Activated CD8-positive, alpha-beta memory T cell treated with anti-CD3 and anti-CD28 coated beads for 4 hours (primary cell): Measurements from ENCODE around the gene IL1R2.
A peak's percentile ranks its signal among the peaks of the same experiment; 100 is the strongest.
"Not testable (repeated sequence)": the region's sequence is repeated elsewhere in the genome, so short reads cannot be mapped to it uniquely, and the experiment has no call there.

Source experiments
- DNase-seq, 2 donors: peaks; one replicate each; pipeline ENCODE4 v3.0.0-alpha.2; 2020; ENCODE audit warnings: low read depth in 2 of 2

IL1R2 gene

DNA sequence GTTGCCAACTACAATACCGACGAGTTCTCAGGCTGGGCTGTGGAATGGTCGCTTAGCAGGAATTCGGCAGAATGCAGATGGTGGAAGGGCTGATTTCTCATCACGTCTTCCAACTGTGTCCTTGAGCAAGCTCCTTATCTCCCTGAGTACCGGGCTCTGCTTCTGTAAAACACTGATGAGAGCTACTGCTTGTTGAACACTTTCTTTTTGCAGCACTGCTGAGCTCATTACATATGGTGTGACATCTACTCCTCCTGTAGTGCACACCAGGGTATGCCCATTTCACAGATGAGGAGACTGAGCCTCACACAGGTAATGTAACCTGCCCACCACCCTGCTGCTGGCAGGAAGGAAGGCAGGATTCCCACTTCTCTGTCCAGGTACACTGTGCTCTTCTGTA lies 8.3 kb downstream of the IL1R2 start:
- no peak for DNase-seq

DNA sequence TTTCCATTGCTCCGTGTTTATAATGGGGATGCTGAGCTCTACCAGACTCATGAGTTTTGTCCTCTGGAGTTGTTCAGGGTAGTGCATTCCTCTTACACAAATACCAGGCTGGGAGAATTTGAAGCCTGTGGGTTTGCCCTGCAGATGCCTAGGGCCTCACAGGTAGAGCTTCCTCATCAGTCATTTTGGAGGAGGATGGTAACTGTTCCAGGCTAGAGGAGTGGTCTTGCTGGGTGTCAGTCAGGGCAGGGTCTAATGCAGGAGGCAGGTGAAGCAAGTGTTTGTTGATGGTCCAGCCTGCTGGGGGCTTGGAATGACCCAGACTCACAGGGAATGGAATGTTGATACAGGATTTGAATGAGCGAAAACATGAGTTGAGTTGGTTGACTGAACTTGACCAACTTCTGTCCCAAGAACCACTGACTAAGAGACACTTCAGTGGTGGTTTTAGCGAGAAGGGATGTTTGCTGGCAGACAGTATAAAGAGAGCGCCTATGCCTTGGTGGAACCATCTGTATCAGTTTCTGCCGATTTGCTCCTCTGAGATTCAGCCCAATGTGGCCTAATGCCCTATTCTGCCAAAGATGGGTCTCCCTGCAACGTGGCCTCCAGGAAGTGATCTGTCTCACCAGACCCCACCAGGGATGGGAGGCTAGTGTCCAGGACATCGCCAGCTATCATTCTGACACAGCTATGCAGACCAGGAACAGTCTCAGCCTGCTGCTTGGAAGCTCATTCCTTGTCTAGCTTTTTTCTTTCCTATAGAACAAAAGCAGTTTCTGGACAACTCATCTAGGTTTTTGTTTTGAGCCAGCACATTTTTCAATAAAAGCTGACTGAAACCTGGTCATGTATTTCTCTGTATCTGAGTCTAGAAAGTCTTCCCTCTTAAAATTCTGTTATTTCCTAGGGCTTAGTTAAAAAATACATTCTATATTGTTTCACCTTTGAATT lies 9.3 kb downstream of the IL1R2 start:
- no peak for DNase-seq

DNA sequence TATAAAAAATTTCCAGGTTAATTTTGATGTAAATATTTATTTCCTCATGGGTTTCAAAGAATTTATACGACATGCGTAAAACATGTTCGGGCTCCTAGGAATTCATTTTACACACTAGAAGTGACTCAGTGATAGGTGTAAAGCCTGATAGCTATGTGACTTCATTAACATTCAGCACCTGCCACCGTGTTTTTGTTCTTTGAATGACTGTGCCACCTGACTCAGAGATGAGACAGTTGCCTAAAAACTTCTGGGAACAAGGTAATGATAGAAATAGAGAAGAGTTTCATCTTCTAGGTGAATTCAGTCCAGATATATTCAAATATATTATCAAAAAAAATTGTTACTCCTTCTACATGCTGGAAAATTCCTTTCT lies 10.0 kb downstream of the IL1R2 start:
- DNase-seq = no peak

DNA sequence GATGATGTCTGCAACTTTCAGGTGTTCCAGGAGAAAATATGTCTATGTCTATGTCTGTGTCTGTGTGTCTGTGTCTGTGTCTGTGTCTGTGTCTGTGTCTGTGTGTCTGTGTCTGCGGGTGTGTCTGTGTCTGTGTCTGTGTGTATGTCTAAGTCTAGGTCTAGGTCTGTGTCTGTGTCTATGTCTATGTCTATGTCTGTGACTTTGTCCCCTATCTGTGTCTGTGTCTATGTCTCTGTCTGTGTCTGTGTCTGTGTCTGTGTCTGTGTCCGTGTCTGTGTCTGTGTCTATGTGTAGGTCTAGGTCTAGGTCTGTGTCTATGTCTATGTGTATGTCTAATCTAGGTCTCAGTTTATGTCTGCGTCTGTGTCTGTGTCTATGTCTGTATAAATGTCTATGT lies 10.5 kb downstream of the IL1R2 start:
- no peak for DNase-seq

DNA sequence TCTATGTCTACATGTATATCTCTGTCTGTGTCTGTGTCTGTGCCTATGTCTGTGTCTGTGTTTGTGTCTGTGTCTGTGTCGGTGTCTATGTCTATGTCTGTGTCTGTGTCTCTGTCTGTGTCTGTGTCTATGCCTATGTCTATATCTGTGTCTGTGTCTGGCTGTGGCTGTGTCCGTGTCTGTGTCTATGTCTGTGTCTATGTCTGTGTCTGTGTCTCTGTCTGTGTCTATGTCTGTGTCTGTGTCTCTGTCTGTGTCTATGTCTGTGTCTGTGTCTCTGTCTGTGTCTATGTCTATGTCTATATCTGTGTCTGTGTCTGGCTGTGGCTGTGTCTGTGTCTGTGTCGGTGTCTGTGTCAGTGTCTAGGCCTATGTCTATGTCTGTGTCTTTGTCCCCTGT lies 11.1 kb downstream of the IL1R2 start:
- DNase-seq = not testable (repeated sequence)

DNA sequence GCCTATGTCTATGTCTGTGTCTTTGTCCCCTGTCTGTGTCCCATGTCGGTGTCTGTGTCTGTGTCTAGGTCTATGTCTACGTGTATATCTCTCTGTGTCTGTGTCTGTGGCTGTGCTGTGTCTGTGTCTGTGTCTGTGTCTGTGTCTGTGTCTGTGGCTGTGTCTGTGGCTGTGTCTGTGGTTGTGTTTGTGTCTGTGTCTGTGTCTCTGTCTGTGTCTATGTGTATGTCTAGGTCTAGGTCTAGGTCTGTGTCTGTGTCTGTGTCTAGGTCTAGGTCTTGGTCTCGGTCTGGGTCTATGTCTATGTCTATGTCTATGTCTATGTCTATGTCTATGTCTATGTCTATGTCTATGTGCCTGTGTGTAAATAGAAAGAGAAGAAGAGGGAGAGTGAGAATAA lies 11.9 kb downstream of the IL1R2 start:
- DNase-seq = no peak

DNA sequence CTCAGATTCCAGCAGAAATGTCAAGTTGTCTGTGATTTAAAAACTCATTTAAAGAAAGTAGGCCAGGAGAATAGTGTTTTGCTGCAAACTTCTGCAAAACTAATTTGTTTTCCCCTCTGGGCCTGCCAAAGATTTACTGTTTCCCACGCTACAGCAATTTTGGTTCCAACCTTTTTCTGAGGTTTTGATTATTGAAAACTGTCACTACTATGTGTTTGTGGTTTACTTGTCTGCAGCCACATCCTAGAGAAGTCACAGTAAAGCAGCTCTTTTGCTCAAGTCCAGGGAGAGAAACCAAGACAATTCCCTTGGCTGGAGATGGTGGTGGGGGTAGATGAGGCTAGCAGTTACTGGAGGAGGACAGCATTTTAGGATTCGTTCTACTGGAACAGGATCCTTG lies 12.8 kb downstream of the IL1R2 start:
- no peak for DNase-seq

DNA sequence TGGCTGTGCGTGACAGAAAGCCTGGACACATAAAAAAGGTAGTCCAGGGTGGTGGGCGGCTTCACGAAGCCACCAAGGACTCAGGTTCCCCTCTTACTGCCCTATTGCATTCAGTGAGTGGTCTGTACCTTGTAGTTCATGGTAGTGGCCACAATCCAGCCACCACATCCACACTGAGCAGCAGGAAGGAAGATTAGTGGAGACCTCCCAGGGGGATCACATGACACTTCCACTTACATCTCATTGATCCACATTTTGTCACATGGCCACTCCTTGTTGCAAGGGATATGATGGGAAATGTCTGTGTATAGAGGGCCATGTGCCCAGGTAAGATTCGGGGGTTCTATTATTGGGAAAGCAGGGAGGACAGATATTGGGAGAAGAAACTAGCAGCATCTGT lies 13.7 kb downstream of the IL1R2 start:
- DNase-seq = no peak

DNA sequence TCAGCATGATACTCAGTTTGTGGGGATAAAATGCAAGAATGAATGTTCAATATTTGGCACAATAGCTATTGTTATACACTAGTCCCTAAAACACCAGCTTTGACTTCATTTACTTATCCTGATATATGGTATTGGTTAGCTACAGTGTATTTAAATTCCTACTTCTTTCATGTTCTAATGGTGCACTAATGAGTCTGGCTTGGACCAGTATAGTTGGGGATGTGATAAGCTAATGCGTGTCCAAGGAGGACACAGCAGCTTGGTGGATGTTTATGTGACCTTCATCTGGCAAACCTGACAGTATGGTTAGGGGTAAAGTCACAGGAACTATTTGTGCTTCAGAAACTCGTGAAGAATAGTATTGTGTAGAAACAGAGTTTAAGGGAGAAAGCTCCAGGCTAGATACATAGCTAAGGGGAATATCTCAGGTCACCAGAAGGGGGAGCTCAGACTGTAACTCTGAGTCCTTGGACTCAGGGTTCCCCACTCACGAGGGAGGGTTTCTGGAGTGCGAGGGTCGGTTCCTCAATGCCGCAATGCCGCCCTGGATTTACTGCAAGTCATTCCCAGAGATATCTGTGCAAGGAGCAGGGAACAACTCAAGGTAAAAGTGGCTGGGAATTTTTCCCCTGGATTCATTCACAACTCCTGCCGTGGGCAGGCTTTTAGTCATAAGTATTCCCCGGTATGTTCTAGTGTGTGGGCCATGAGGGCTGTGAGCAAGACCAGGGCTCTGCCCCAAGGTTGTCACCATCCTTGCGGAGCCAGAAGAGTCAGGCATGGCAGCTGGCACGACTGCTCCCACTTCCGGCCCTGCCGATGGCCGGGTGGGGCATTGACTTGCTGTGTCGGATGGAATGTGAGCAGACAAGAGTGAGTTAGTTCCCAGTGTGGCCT lies 14.5 kb downstream of the IL1R2 start:
- no peak for DNase-seq

DNA sequence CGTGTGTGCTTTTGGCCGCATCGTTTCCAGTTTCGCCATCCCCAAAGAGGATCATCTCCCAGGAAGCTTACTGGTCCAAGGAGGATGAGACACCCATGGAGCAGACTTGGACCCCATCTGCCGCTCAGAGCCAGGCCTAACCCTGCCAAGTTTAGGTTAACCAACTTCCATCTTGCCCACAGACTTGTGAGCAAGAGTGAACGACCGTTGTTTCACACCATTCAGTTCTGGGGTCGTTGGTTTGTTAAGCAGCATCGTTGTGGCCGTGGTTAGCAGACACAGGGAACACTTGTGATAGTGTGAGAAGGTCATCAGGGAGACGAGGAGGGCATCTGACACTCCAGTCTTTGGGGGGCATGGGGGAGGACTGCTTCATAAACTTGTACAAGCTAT lies 15.1 kb downstream of the IL1R2 start:
- no peak for DNase-seq

DNA sequence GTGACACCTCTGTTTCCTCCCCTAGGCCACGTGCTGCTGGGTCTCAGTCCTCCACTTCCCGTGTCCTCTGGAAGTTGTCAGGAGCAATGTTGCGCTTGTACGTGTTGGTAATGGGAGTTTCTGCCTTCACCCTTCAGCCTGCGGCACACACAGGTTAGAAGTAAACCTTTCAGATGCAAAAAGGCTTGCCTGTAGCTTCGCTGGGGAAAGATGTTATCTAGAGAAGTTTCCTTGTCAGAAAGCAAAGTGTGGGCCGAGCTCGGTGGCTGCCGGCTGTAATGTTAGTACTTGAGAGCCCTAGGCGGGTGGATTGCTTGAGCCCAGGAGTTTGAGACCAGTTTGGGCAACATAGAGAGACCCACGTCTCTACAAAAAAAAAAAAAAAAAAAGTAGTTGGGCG lies 16.7 kb downstream of the IL1R2 start:
- DNase-seq = no peak

DNA sequence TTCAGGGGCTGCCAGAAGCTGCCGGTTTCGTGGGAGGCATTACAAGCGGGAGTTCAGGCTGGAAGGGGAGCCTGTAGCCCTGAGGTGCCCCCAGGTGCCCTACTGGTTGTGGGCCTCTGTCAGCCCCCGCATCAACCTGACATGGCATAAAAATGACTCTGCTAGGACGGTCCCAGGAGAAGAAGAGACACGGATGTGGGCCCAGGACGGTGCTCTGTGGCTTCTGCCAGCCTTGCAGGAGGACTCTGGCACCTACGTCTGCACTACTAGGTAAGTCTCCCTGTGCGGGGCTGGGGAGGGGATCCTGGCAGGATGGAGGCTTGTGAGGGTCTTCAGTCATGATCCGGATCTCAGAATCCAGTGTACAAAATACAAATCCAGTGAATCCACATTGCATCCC lies 17.8 kb downstream of the IL1R2 start:
- no peak for DNase-seq

DNA sequence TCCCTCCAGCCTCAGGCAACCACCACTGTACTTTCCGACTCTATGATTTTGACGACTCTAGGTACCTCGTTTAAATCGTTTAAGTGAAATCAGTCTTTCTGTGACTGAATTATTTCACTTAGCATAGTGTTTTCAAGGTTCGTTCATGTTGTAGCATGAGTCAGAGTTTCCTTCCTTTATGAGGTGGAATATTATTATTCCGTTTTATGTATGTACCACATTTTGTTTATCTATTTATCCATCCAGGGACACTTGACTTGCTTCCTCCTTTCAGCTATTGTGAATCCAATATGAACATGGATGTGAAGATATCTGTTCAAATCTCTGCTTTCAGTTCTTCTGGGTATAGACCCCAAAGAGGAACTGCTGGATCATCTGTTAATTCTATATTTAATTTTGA lies 19.1 kb downstream of the IL1R2 start:
- no peak for DNase-seq

DNA sequence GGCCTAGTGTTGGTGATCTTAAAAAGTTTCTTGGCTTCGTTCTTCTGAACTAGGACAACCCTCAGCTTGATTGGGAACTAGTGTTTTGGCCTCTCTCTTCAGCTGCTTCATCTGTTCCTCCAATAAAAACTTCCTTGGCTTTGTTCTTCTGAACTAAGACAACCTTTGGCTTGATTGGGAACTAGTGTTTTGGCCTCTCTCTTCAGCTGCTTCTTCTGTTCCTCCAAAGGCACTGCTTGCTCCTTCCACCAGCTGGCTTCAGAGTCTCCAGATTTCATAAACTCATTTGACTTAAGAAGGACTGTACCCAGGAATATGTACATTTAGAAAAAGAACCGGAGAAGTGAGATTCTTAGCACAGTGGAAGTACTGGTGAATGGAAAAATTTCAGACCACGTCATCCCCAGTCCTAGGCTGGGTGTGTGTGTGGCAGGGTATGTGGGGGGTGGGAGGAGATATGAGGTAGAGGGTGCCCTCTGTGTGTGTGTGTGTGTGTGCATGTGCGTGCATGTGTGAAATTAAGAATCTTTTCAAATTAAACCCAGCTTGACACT lies 20.4 kb downstream of the IL1R2 start:
- DNase-seq = no peak

DNA sequence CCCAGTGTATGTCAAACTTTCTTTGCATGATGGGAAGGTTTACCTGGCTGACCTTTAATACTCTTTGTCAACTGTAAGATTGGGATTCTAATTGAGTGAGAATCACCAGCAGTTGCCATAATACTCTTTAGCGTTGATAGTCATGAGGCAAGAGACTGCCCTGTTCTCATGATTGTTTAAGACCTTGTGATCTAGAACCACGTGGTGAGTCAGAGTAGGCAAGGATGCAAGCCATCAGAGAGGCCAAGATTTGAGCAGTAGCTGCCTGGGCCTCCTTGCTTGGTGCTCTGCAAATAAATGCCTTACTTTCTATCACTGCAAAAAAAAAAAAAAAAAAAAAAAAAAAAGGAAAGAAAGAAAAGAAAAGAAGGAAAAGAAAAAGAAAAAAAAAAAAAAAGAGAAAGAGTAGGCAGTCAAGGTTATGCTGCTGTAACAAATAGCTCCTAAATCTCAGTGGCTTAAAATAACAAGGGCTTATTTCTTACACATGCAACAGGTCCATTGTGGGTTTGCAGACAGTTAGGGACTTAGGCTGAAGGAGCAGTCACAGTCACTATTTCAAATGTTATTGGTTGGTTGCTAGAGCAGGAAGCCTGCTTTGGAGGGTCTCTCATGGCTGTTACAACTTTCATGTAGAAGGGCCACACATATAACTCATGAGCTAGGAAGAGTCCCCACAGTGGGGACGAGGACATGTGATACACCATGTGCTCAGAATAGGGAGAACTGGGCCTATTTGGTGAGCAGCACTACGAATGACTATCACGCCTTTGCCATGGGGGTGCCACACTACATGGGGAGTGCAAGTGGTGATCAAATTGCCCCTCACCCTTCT lies 21.7 kb downstream of the IL1R2 start:
- DNase-seq = no peak

DNA sequence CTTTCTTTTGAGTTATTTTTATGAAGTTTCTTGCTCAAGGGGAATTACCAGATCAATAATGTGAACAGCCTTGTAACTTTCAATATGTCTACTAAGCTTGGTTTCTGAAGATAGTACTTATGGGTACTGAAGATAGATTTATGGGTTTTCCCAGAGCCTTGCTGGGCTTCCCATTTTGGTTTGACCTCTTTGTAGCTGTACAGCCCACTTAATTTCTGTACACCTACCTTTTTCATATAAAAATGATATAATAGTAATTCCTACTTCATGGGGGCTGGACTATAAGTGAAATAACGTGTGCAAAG lies 22.2 kb downstream of the IL1R2 start:
- DNase-seq = no peak

DNA sequence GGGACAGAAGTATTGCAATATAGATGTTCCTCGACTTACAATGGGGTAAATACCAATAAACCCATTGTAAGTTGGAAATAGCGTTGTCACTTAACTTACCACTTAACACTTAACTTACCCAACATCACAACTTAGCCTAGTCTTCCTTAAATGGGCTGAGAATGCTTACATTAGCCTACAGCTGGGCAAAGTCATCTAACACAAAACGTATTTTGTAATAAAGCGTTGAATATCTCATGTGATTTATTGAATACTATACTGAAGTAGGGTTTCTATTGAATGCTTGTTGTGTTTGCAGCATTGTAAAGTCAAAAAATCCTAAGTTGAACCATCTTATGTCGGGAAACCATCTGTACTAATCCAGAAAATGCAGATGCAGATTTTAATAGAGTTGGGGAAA lies 23.6 kb downstream of the IL1R2 start:
- DNase-seq = no peak

DNA sequence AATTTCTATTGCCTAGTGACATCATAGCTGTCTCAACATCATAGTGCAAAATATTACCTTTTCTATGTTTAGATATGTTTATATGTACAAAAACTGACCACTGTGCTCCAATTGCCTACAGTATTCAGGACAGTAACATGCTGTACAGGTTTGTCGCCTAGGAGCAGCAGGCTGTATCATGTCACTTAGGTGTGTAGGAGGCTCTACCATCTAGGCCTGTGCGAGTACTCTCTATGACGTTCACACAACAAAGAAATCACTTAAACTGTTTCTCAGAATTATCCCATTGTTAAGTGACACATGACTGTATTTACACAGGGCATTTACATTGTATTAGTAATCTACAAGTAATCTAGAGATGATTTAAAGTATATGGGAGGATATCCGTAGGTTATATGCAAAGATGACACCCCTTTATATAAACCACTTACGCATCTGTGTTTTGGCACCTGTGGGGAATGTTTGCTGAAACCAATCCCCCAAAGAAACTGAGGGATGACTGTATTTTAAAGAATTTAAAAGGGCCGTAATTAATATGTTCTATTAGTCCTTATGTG lies 24.7 kb downstream of the IL1R2 start:
- no peak for DNase-seq

DNA sequence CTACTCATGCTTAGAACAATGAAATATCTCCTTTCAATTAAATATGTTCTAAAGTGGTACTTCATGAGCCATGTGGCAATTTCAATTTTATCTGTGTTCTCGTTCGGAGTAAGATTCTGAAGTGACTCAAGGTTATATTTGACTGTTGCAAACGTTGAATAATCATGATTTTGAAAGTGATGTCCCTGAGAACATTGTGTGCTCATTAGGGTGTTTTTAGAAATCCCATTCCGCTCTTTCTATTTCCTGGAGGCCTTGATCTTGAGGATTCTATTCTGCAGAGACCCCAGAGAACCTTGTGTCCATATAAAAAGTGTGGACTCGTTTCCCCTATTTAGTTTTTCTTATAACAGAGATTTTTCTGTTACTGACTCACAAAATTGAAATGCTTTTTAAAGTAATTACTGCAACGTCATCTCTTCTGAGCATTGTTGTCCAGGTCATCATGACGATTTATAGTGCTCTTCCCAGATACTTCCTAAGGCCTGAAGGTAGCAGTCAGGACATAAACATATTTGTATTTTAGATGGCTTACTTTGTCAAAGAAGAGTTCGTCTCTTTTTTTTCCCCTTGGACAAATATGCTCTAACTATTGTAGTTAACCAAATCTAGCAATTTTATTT lies 27.2 kb downstream of the IL1R2 start:
- DNase-seq = no peak

DNA sequence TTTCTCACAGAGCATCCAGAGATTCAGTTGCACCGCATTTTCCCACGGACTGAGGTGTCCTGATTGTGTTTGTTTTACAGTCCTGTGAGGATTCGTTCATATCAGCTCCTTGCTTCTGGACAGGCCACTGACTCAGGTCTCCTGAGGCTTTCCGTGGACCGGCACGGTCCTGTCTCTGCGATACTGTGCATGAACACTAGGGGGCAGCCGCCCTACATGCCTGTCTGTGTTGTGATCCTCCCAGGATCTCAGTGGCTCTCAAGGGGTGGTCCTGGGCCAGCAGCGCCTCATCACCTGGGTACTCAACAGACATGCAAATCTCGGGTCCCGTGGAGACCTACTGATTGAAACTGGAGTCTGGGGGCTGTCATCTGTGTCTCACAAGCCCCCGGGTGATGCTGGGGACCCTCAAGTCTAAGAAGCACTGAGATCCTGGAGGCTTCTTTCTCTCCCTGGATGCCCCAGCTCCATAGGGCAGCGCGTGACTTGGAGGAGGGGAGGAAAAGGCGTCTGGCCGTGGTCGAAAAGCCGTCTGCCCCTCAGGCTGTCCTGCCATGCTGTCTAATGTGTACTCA lies 28.9 kb downstream of the IL1R2 start:
- peak; percentile 68 to 73 for DNase-seq

DNA sequence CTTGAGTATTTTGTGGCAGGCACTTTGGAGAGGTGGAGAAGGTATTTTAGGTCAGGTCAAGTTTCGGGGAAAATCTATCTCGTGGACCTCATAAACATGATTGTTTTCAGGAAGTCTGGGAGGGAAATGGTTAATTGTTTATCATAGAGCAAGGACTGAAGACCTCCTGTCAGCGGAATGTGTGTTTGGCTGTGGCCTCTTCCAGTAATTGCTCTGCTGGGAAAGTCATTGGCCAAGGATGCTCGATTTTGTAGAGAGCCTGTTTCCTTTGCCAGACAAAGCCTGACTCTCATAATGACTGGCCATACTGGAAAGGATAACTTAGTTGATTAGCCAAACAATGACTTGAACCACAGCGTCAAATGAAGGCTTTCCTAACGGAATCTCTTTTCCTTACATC lies 30.0 kb downstream of the IL1R2 start:
- no peak for DNase-seq
